GM23338 (cell line): ENCODE measurements around the gene IL1RN. TPM values are rescaled to one million over a fixed set of nuclear protein-coding genes. Genes with fewer than 3 reads are reported as not detected.

Experiments used
- ATAC-seq: fragments of 200-7000 bp; cut with Tn5 transposase; 3 replicates; pipeline ENCODE4 v1.9.1; 2020
- DNase-seq: peaks from one replicate; pipeline ENCODE4 v3.0.0-alpha.2; 2015; ENCODE audit warnings: low spot score
- H2AFZ ChIP-seq: fragments of 200-600 bp; sonication (generic); 2 replicates; pipeline ENCODE4 v1.8.0; 2016; ENCODE audit warnings: antibody characterized with exemption, mild to moderate bottlenecking, moderate library complexity
- H3F3A ChIP-seq: fragments of 200-600 bp; sonication (generic); replicated peaks from 2 replicates; pipeline ENCODE4 v1.8.0; 2017; ENCODE audit warnings: antibody characterized with exemption, mixed run types, low read depth
- H3K27ac ChIP-seq: fragments of 200-600 bp; sonication (generic); 2 replicates; pipeline ENCODE4 v1.6.1; 2016; ENCODE audit warnings: low read depth
- H3K27me3 ChIP-seq: fragments of 200-600 bp; sonication (generic); 2 replicates; pipeline ENCODE4 v1.8.0; 2016; ENCODE audit warnings: mild to moderate bottlenecking, mixed run types, moderate library complexity; ENCODE audit not compliant: insufficient read depth
- H3K36me3 ChIP-seq: fragments of 200-600 bp; sonication (generic); 2 replicates; pipeline ENCODE4 v1.8.0; 2016; ENCODE audit warnings: mild to moderate bottlenecking; ENCODE audit not compliant: insufficient read depth
- H3K4me1 ChIP-seq: fragments of 200-600 bp; sonication (generic); 2 replicates; pipeline ENCODE4 v1.8.0; 2016; ENCODE audit warnings: mild to moderate bottlenecking, moderate library complexity; ENCODE audit not compliant: insufficient read depth
- H3K4me2 ChIP-seq: fragments of 200-600 bp; sonication (generic); 2 replicates; pipeline ENCODE4 v1.7.1; 2017; ENCODE audit warnings: mixed run types
- H3K4me3 ChIP-seq: fragments of 200-600 bp; sonication (generic); 2 replicates; pipeline ENCODE4 v1.6.1; 2016; ENCODE audit warnings: mixed run types
- H3K79me2 ChIP-seq: fragments of 200-600 bp; sonication (generic); replicated peaks from 2 replicates; pipeline ENCODE4 v1.8.0; 2017; ENCODE audit warnings: mild to moderate bottlenecking; ENCODE audit not compliant: insufficient read depth
- H3K9me2 ChIP-seq: fragments of 200-600 bp; sonication (generic); 2 replicates; pipeline ENCODE4 v1.8.0; 2017; ENCODE audit not compliant: insufficient read depth
- H4K20me1 ChIP-seq: fragments of 200-600 bp; sonication (generic); replicated peaks from 2 replicates; pipeline ENCODE4 v1.8.0; 2017; ENCODE audit warnings: mild to moderate bottlenecking; ENCODE audit not compliant: insufficient read depth
- H3K27ac Mint-ChIP-seq: 2 replicates; pipeline ENCODE4 v1.8.0; 2020; ENCODE audit warnings: inconsistent platforms, mild to moderate bottlenecking, moderate library complexity, mixed read lengths
- H3K27me3 Mint-ChIP-seq: 3 replicates; pipeline ENCODE4 v1.8.0; 2022; ENCODE audit warnings: low read depth, mild to moderate bottlenecking, moderate library complexity, mixed read lengths, inconsistent platforms; ENCODE audit not compliant: insufficient read depth, poor library complexity
- H3K36me3 Mint-ChIP-seq: 3 replicates; pipeline ENCODE4 v1.8.0; 2021; ENCODE audit warnings: low read depth, mild to moderate bottlenecking, inconsistent platforms, moderate library complexity, mixed read lengths
- H3K4me1 Mint-ChIP-seq: 3 replicates; pipeline ENCODE4 v1.8.0; 2020; ENCODE audit warnings: mild to moderate bottlenecking, inconsistent platforms, mixed read lengths
- H3K4me3 Mint-ChIP-seq: 3 replicates; pipeline ENCODE4 v1.8.0; 2021; ENCODE audit warnings: moderate library complexity, mild to moderate bottlenecking, inconsistent platforms, mixed read lengths
- H3K9me3 Mint-ChIP-seq: 3 replicates; pipeline ENCODE4 v1.8.0; 2020; ENCODE audit warnings: moderate library complexity, mild to moderate bottlenecking, inconsistent platforms, mixed read lengths
- CREB1 ChIP-seq: fragments of 250-450 bp; sonication (Bioruptor Pico); IDR thresholded peaks from 2 replicates; pipeline ENCODE4 v1.5.0; 2020; ENCODE audit warnings: low read depth, mild to moderate bottlenecking, moderate library complexity
- CTCF ChIP-seq, 2 experiments: fragments of 200-600 bp in 1 of 2; sonication (generic) in 1 of 2; conservative IDR thresholded peaks; 2 replicates each; pipeline versions ENCODE4 v1.5.1 to v1.6.1; 2016 to 2017; ENCODE audit warnings: antibody characterized with exemption in 2 of 2, low read depth in 2 of 2, mild to moderate bottlenecking in 2 of 2, moderate library complexity in 1 of 2
- EZH2 ChIP-seq: fragments of 200-600 bp; sonication (generic); IDR thresholded peaks from one replicate; pipeline ENCODE4 v1.8.0; 2017; ENCODE audit warnings: antibody characterized with exemption, mild to moderate bottlenecking, low read depth; ENCODE audit not compliant: unreplicated experiment
- EZH2phosphoT487 ChIP-seq: fragments of 200-600 bp; sonication (generic); IDR thresholded peaks from one replicate; pipeline ENCODE4 v1.8.1; 2018; ENCODE audit warnings: antibody characterized with exemption; ENCODE audit not compliant: unreplicated experiment
- JUNB ChIP-seq: IDR thresholded peaks from one replicate; pipeline ENCODE4 v1.6.1; 2016; ENCODE audit warnings: antibody characterized with exemption; ENCODE audit not compliant: unreplicated experiment
- NANOG ChIP-seq: IDR thresholded peaks from 2 replicates; pipeline ENCODE4 v1.6.1; 2016; ENCODE audit warnings: antibody characterized with exemption, borderline replicate concordance
- POLR2AphosphoS5 ChIP-seq: IDR thresholded peaks from 2 replicates; pipeline ENCODE4 v1.6.1; 2016; ENCODE audit warnings: antibody characterized with exemption, low read depth
- REST ChIP-seq: IDR thresholded peaks from one replicate; pipeline ENCODE4 v1.6.1; 2018; ENCODE audit warnings: antibody characterized with exemption; ENCODE audit not compliant: unreplicated experiment
- STAT1 ChIP-seq: IDR thresholded peaks from one replicate; pipeline ENCODE4 v1.6.1; 2016; ENCODE audit warnings: antibody characterized with exemption; ENCODE audit not compliant: unreplicated experiment
- ZNF114 ChIP-seq: fragments of 250-450 bp; sonication (Bioruptor Pico); IDR thresholded peaks from 2 replicates; pipeline ENCODE4 v1.5.0; 2020; ENCODE audit warnings: mild to moderate bottlenecking, moderate library complexity
- ZNF331 ChIP-seq: fragments of 250-450 bp; sonication (Bioruptor Pico); IDR thresholded peaks from 2 replicates; pipeline ENCODE4 v1.5.0; 2020; ENCODE audit warnings: low read depth, mild to moderate bottlenecking, moderate library complexity
- polyA plus RNA-seq: library from polyadenylated mRNA; unstranded; fragments of >200 nt; fragmentation: Nextera tagmentation; extraction: Ambion mirVana; gene quantifications from 2 replicates; pipeline ENCODE4 v1.2.1, GENCODE V29; 2016
- total RNA-seq: library from RNA; depleted of rRNA; stranded (reverse); fragments of >200 nt; shearing (Covaris generic); gene quantifications from 2 replicates; pipeline ENCODE4 v1.2.3, GENCODE V29; 2014
- TF ChIP-seq, protein P1 (sequence below): fragments of 250-450 bp; sonication (Bioruptor Pico); IDR thresholded peaks from 2 replicates; pipeline ENCODE4 v1.5.0; 2020; ENCODE audit warnings: mild to moderate bottlenecking, moderate library complexity

IL1RN gene
- total and polyA plus RNA-seq, 2 experiments from 2014 or later, result not detected

GRCh38 chr2:113134717-113135116 lies 7.3 kb downstream of the IL1RN start:
- Histone ChIP-seq H4K20me1 (no peaks in the 10 kb centered on the region), H3K27ac (no peak overlapping the region), H3K36me3 (no peaks in the 10 kb centered on the region), H3K79me2 (no peaks in the 10 kb centered on the region), H3K4me3 (no peak overlapping the region), H3K27me3 (no peaks in the 10 kb centered on the region), H3K9me2 (no peaks in the 10 kb centered on the region), H3K4me1 (no peaks in the 10 kb centered on the region), H2AFZ (no peak overlapping the region), H3F3A (no peaks in the 10 kb centered on the region), H3K4me2 (no peak overlapping the region)
- Mint-ChIP-seq H3K9me3 (no peaks in the 10 kb centered on the region), H3K36me3 (no peaks in the 10 kb centered on the region), H3K27ac (no peak overlapping the region), H3K4me1 (no peaks in the 10 kb centered on the region; the same call in 2 of the 3 replicates), H3K4me3 (no peak overlapping the region), H3K27me3 (no peaks in the 10 kb centered on the region)
- TF ChIP-seq STAT1 (no peak), NANOG (no peak), CTCF (conservative IDR thresholded peaks at IDR 0.05; ENCODE audit: low read depth in 2 of 2) (no peak), ZNF331 (CRISPR knock-in tag) (no peak), EZH2phosphoT487 (no peak), REST (no peak), EZH2 (no peak), JUNB (no peak), POLR2AphosphoS5 (no peak), CREB1 (CRISPR knock-in tag) (no peak), ZNF114 (no peak)
- TF ChIP-seq, protein P1, sequence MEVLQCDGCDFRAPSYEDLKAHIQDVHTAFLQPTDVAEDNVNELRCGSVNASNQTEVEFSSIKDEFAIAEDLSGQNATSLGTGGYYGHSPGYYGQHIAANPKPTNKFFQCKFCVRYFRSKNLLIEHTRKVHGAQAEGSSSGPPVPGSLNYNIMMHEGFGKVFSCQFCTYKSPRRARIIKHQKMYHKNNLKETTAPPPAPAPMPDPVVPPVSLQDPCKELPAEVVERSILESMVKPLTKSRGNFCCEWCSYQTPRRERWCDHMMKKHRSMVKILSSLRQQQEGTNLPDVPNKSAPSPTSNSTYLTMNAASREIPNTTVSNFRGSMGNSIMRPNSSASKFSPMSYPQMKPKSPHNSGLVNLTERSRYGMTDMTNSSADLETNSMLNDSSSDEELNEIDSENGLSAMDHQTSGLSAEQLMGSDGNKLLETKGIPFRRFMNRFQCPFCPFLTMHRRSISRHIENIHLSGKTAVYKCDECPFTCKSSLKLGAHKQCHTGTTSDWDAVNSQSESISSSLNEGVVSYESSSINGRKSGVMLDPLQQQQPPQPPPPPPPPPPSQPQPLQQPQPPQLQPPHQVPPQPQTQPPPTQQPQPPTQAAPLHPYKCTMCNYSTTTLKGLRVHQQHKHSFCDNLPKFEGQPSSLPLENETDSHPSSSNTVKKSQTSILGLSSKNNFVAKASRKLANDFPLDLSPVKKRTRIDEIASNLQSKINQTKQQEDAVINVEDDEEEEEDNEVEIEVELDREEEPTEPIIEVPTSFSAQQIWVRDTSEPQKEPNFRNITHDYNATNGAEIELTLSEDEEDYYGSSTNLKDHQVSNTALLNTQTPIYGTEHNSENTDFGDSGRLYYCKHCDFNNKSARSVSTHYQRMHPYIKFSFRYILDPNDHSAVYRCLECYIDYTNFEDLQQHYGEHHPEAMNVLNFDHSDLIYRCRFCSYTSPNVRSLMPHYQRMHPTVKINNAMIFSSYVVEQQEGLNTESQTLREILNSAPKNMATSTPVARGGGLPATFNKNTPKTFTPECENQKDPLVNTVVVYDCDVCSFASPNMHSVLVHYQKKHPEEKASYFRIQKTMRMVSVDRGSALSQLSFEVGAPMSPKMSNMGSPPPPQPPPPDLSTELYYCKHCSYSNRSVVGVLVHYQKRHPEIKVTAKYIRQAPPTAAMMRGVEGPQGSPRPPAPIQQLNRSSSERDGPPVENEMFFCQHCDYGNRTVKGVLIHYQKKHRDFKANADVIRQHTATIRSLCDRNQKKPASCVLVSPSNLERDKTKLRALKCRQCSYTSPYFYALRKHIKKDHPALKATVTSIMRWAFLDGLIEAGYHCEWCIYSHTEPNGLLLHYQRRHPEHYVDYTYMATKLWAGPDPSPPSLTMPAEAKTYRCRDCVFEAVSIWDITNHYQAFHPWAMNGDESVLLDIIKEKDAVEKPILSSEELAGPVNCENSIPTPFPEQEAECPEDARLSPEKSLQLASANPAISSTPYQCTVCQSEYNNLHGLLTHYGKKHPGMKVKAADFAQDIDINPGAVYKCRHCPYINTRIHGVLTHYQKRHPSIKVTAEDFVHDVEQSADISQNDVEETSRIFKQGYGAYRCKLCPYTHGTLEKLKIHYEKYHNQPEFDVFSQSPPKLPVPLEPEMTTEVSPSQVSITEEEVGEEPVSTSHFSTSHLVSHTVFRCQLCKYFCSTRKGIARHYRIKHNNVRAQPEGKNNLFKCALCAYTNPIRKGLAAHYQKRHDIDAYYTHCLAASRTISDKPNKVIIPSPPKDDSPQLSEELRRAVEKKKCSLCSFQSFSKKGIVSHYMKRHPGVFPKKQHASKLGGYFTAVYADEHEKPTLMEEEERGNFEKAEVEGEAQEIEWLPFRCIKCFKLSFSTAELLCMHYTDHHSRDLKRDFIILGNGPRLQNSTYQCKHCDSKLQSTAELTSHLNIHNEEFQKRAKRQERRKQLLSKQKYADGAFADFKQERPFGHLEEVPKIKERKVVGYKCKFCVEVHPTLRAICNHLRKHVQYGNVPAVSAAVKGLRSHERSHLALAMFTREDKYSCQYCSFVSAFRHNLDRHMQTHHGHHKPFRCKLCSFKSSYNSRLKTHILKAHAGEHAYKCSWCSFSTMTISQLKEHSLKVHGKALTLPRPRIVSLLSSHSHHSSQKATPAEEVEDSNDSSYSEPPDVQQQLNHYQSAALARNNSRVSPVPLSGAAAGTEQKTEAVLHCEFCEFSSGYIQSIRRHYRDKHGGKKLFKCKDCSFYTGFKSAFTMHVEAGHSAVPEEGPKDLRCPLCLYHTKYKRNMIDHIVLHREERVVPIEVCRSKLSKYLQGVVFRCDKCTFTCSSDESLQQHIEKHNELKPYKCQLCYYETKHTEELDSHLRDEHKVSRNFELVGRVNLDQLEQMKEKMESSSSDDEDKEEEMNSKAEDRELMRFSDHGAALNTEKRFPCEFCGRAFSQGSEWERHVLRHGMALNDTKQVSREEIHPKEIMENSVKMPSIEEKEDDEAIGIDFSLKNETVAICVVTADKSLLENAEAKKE (CRISPR knock-in tag), result no peak
- DNase-seq, result no peak
- ATAC-seq, result no peak
